CD14-positive monocyte (primary cell): ENCODE results near the gene NVL. TPM values are rescaled to one million over a fixed set of nuclear protein-coding genes. Genes with fewer than 3 reads are reported as not detected.

ENCODE experiments used
- DNase-seq, 3 donors: peaks; one replicate each; pipeline ENCODE4 v3.0.0-alpha.2; 2011 to 2022
- H2AFZ ChIP-seq: 2 replicates; pipeline ENCODE4 v1.6.0; 2012; ENCODE audit warnings: mild to moderate bottlenecking, low read depth, low read length, inconsistent platforms; ENCODE audit not compliant: insufficient read depth, poor library complexity, severe bottlenecking
- H3K27ac ChIP-seq, 2 donors: 1 replicate in 1 of 2; 2 replicates in 1 of 2; pipeline ENCODE4 v1.5.1; 2012 to 2013; ENCODE audit warnings: low read length in 2 of 2, control low read depth in 1 of 2, inconsistent platforms in 1 of 2, low read depth in 1 of 2, mild to moderate bottlenecking in 1 of 2
- H3K27me3 ChIP-seq, 2 donors: one replicate each; pipeline versions ENCODE4 v1.6.0 to v1.6.1; 2011 to 2013; ENCODE audit warnings: low read length in 2 of 2; ENCODE audit not compliant: control insufficient read depth in 2 of 2, insufficient read depth in 2 of 2
- H3K36me3 ChIP-seq, 2 donors: replicated peaks in 1 of 2; 1 replicate in 1 of 2; 2 replicates in 1 of 2; pipeline versions ENCODE4 v1.5.1 to v1.6.1; 2012 to 2013; ENCODE audit warnings: low read length in 2 of 2, control low read depth in 1 of 2, inconsistent platforms in 1 of 2, mild to moderate bottlenecking in 1 of 2; ENCODE audit not compliant: insufficient read depth in 2 of 2, control insufficient read depth in 1 of 2
- H3K4me1 ChIP-seq, 2 donors: 1 replicate in 1 of 2; 2 replicates in 1 of 2; pipeline versions ENCODE4 v1.5.1 to v1.6.1; 2012 to 2013; ENCODE audit warnings: low read length in 2 of 2, control low read depth in 1 of 2, inconsistent platforms in 1 of 2, mild to moderate bottlenecking in 1 of 2, moderate library complexity in 1 of 2; ENCODE audit not compliant: insufficient read depth in 2 of 2, control insufficient read depth in 1 of 2
- H3K4me2 ChIP-seq: replicated peaks from 2 replicates; pipeline ENCODE3; 2012; ENCODE audit warnings: low read length, moderate library complexity, mild to moderate bottlenecking; ENCODE audit not compliant: poor library complexity, severe bottlenecking; ENCODE audit errors: extremely low read depth
- H3K4me3 ChIP-seq, 3 experiments: fragments of 200-600 bp in 1 of 3; sonication (generic) in 1 of 3; replicated peaks in 1 of 3; 1 replicate in 2 of 3; 2 replicates in 1 of 3; pipeline ENCODE4 v1.5.1; 2011 to 2013; ENCODE audit warnings: low read length in 3 of 3, mild to moderate bottlenecking in 3 of 3, control low read depth in 2 of 3, low read depth in 2 of 3, inconsistent platforms in 1 of 3, moderate library complexity in 1 of 3
- H3K79me2 ChIP-seq: 2 replicates; pipeline ENCODE4 v1.6.0; 2012; ENCODE audit warnings: mild to moderate bottlenecking, control low read depth, inconsistent platforms, low read length, moderate library complexity; ENCODE audit not compliant: insufficient read depth
- H3K9ac ChIP-seq: 2 replicates; pipeline ENCODE4 v1.6.0; 2017; ENCODE audit warnings: low read length, mild to moderate bottlenecking; ENCODE audit not compliant: insufficient read depth, poor library complexity, severe bottlenecking
- H3K9me3 ChIP-seq, 2 donors: replicated peaks in 1 of 2; 1 replicate in 1 of 2; 2 replicates in 1 of 2; pipeline versions ENCODE4 v1.5.1 to v1.6.1; 2012 to 2013; ENCODE audit warnings: low read length in 2 of 2, control low read depth in 1 of 2; ENCODE audit not compliant: control insufficient read depth in 1 of 2, insufficient read depth in 1 of 2
- H4K20me1 ChIP-seq: 2 replicates; pipeline ENCODE4 v1.6.0; 2012; ENCODE audit warnings: mild to moderate bottlenecking, low read length, control low read depth, moderate library complexity; ENCODE audit not compliant: insufficient read depth
- H3K27ac Mint-ChIP-seq, 7 donors: one replicate each; pipeline ENCODE4 v1.8.0; 2020; ENCODE audit warnings: mild to moderate bottlenecking in 7 of 7, mixed read lengths in 7 of 7, moderate library complexity in 6 of 7, inconsistent platforms in 2 of 7
- H3K27me3 Mint-ChIP-seq, 3 donors: one replicate each; pipeline ENCODE4 v1.8.0; 2021 to 2022; ENCODE audit warnings: low read depth in 3 of 3, mild to moderate bottlenecking in 3 of 3, mixed read lengths in 3 of 3, moderate library complexity in 3 of 3, inconsistent platforms in 1 of 3
- H3K36me3 Mint-ChIP-seq, 2 donors: one replicate each; pipeline ENCODE4 v1.8.0; 2020; ENCODE audit warnings: mixed read lengths in 2 of 2, inconsistent platforms in 1 of 2, mild to moderate bottlenecking in 1 of 2
- H3K4me1 Mint-ChIP-seq: one replicate; pipeline ENCODE4 v1.8.0; 2020; ENCODE audit warnings: mild to moderate bottlenecking, mixed read lengths
- H3K4me3 Mint-ChIP-seq, 2 donors: one replicate each; pipeline ENCODE4 v1.8.0; 2020; ENCODE audit warnings: mild to moderate bottlenecking in 2 of 2, mixed read lengths in 2 of 2, moderate library complexity in 1 of 2
- H3K9me3 Mint-ChIP-seq, 7 donors: one replicate each; pipeline ENCODE4 v1.8.0; 2020 to 2022; ENCODE audit warnings: mixed read lengths in 7 of 7, mild to moderate bottlenecking in 6 of 7, moderate library complexity in 6 of 7, inconsistent platforms in 2 of 7
- WGBS: methylation state at CpG from one replicate; pipeline ENCODE4 v1.1.5; 2013; ENCODE audit warnings: missing lambda C conversion rate; ENCODE audit not compliant: insufficient coverage; 5-methylcytosine and 5-hydroxymethylcytosine counted together
- intact Hi-C, 2 donors: fragments of 100-400 bp; cut with micrococcal nuclease; formaldehyde crosslinking; loops; one replicate each; pipeline versions ENCODE4 v1.15.0 to v1.15.1; 2023
- polyA plus RNA-seq, 3 donors: library from polyadenylated mRNA; depleted of rRNA in 1 of 3; unstranded in 2 of 3; stranded (reverse) in 1 of 3; fragments of 300-500 nt in 2 of 3; fragments of >200 nt in 1 of 3; fragmentation: Illumina TruSeq in 2 of 3; gene quantifications; 1 replicate in 2 of 3; 2 replicates in 1 of 3; pipeline ENCODE4 v1.2.3, GENCODE V29; 2012 to 2021
- TF ChIP-seq, protein P1 (sequence below): fragments of 200-600 bp; IDR thresholded peaks from one replicate; pipeline ENCODE4 v1.8.0; 2022; ENCODE audit warnings: antibody characterized with exemption, mild to moderate bottlenecking

The NVL gene
- polyA plus RNA-seq, 3 donors, result 8.4 to 12.6 (median 9.6) TPM

- Histone ChIP-seq H3K4me1 (no peaks in the 10 kb centered on the region), H3K36me3 (peaks cover 72 to 85% of the 10 kb centered on the region in 2 donors), H3K4me3 (no peak overlapping the region), H4K20me1 (no peaks in the 10 kb centered on the region), H3K27ac (no peak overlapping the region), H3K79me2 (no peaks in the 10 kb centered on the region), H3K9me3 (no peaks in the 10 kb centered on the region), H3K4me2 (no peak overlapping the region), H3K27me3 (no peaks in the 10 kb centered on the region), H2AFZ (no peak overlapping the region), H3K9ac (no peak overlapping the region)
- DNase-seq, result no peak
- Mint-ChIP-seq H3K27me3 (no peaks in the 10 kb centered on the region), H3K4me3 (no peak overlapping the region), H3K36me3 (peaks cover 64 to 86% of the 10 kb centered on the region in 2 donors), H3K9me3 (no peaks in the 10 kb centered on the region), H3K4me1 (no peaks in the 10 kb centered on the region), H3K27ac (no peak overlapping the region)
- intact Hi-C loops, result no loop called here
- TF ChIP-seq, protein P1, sequence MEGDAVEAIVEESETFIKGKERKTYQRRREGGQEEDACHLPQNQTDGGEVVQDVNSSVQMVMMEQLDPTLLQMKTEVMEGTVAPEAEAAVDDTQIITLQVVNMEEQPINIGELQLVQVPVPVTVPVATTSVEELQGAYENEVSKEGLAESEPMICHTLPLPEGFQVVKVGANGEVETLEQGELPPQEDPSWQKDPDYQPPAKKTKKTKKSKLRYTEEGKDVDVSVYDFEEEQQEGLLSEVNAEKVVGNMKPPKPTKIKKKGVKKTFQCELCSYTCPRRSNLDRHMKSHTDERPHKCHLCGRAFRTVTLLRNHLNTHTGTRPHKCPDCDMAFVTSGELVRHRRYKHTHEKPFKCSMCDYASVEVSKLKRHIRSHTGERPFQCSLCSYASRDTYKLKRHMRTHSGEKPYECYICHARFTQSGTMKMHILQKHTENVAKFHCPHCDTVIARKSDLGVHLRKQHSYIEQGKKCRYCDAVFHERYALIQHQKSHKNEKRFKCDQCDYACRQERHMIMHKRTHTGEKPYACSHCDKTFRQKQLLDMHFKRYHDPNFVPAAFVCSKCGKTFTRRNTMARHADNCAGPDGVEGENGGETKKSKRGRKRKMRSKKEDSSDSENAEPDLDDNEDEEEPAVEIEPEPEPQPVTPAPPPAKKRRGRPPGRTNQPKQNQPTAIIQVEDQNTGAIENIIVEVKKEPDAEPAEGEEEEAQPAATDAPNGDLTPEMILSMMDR, result no peak
- 80% methylated on average over 1 of the region's 3 CpGs for WGBS
Measured at GRCh38 chr1:224308064-224308463, 21.9 kb downstream of the NVL start.

DNA sequence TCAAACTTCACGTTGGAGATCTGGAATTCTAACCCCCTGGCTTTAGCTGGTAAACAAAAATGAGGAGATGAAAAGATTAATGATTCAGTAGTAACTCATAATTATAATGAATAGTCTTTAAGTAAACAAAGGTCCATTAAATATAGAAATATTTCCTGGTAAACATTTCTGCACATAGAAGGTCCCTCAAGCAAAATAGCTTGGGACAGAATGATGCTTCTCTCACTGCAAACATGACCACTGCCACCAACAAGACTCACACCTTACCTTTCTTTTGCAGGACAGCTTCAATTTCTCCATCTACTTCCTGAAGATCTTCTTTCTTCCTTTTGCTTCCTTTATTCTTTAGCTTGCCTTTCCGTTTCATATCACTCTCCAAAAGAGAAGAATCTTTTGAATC, 25.2 kb downstream of the NVL start:
- Histone ChIP-seq H3K9ac (no peak overlapping the region), H3K79me2 (no peaks in the 10 kb centered on the region), H3K36me3 (peaks cover 79 to 90% of the 10 kb centered on the region in 2 donors), H4K20me1 (no peaks in the 10 kb centered on the region), H3K27ac (no peak overlapping the region), H3K4me3 (no peak overlapping the region), H3K4me2 (no peak overlapping the region), H3K27me3 (no peaks in the 10 kb centered on the region), H3K9me3 (no peaks in the 10 kb centered on the region), H3K4me1 (no peaks in the 10 kb centered on the region), H2AFZ (no peak overlapping the region)
- no CpG with 5 or more reads among the region's 2 CpGs for WGBS
- Mint-ChIP-seq H3K9me3 (no peaks in the 10 kb centered on the region), H3K4me1 (no peaks in the 10 kb centered on the region), H3K27ac (no peak overlapping the region), H3K27me3 (no peaks in the 10 kb centered on the region), H3K36me3 (peaks cover 74 to 92% of the 10 kb centered on the region in 2 donors), H3K4me3 (no peak overlapping the region)
- DNase-seq, result no peak
- TF ChIP-seq, protein P1, result no peak
- intact Hi-C loops, result no loop called here
